ENCODE data around the gene WDFY2. TPM values are rescaled to one million over a fixed set of nuclear protein-coding genes. Genes with fewer than 3 reads are reported as not detected.

Gene WDFY2
- total RNA-seq, 1 experiment from 2014 or later = 14.1 TPM

DNA sequence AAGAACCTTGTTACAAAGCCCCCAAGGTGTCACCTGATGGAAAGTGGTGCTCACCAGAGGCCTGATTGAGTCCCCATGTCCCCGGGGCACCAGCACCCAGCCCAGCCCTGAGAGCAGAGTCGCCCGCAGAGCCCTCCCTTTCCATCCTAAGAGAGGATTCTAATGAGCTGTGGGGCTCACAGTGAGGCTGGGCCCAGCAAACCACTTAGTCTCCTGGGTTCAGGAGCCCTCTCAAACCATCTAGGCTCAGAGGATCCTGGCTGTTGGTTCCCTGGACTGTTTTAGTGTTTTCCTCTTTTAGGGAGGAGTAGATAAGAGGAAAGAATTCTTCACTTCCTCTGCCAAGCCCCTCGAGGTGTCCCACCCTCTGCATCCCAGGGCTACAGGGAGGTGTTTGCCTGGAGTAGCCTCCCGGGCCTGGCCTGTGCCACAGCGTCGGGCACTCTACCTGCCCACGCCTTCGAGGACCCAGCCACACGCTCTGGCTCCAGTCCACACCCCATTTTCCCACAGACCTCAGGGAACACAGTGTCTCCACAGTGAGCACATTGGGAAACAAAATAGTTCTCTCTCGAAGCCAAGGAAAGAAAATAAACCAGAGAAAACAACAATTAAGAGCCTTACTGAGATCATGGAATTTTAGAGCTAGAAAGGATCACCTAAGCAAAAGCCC lies 185.3 kb downstream of the WDFY2 start:
- Histone ChIP-seq H3K27me3 (ENCODE audit: insufficient read depth, low read depth) (no peaks in the 10 kb centered on the region), H3K9me3 (ENCODE audit: insufficient read depth, low read depth) (no peaks in the 10 kb centered on the region), H3F3A (ENCODE audit: insufficient read depth, low read depth) (no peaks in the 10 kb centered on the region), H3K4me1 (replicated peaks; ENCODE audit: insufficient read depth) (no peaks in the 10 kb centered on the region), H3K36me3 (ENCODE audit: low read depth) (no peaks in the 10 kb centered on the region), H3K79me2 (ENCODE audit: low read depth) (no peaks in the 10 kb centered on the region), H3K4me2 (no peak overlapping the region), H2AFZ (no peak overlapping the region), H3K9me2 (ENCODE audit: insufficient read depth) (no peaks in the 10 kb centered on the region; the same call in 1 of the 2 replicates), H3K4me3 (no peak overlapping the region), H3K27ac (no peak overlapping the region), H4K20me1 (ENCODE audit: insufficient read depth) (no peaks in the 10 kb centered on the region)
- ChIA-PET CTCF (no interaction called here), POLR2A (ENCODE audit: unreplicated experiment) (no interaction called here)
- no peak for DNase-seq
- intact Hi-C loops (cut with micrococcal nuclease; ENCODE audit: unreplicated experiment) = no loop called here
- TF ChIP-seq CTCF (conservative IDR thresholded peaks at IDR 0.05) = no peak
- TF ChIP-seq EZH2 (IDR thresholded peaks at IDR 0.05; ENCODE audit: low read depth) = no peak
- BruUV-seq (replicated peaks) = no TSS peak

DNA sequence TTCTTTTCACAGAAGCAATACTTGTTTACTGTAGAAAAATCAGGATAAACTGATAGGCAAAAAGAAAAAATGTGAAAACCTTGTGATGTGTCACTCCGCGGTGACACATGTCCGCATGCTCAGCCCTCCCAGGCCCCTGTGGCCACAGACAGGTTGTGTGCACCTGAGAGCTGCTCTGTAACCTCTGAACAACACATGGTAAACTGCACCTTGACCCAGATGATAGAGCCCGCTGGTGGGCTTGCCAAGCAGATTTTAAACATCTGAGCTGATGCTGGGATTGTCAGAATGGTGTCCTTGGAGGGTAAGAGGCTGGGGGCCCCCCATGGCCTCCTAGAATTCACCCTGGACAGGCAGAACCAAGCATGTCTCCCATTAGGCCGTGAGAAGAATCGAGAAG lies 185.9 kb downstream of the WDFY2 start:
- Histone ChIP-seq H3K9me2 (ENCODE audit: insufficient read depth) (no peaks in the 10 kb centered on the region; the same call in 1 of the 2 replicates), H2AFZ (no peak overlapping the region), H3K4me3 (no peak overlapping the region), H3K4me2 (no peak overlapping the region), H4K20me1 (ENCODE audit: insufficient read depth) (no peaks in the 10 kb centered on the region), H3K4me1 (replicated peaks; ENCODE audit: insufficient read depth) (no peaks in the 10 kb centered on the region), H3K9me3 (ENCODE audit: insufficient read depth, low read depth) (no peaks in the 10 kb centered on the region), H3K27ac (no peak overlapping the region), H3K79me2 (ENCODE audit: low read depth) (no peaks in the 10 kb centered on the region), H3F3A (ENCODE audit: insufficient read depth, low read depth) (no peaks in the 10 kb centered on the region), H3K27me3 (ENCODE audit: insufficient read depth, low read depth) (no peaks in the 10 kb centered on the region), H3K36me3 (ENCODE audit: low read depth) (no peaks in the 10 kb centered on the region)
- ChIA-PET CTCF (no interaction called here), POLR2A (ENCODE audit: unreplicated experiment) (no interaction called here)
- no TSS peak for BruUV-seq (replicated peaks)
- DNase-seq = no peak
- TF ChIP-seq EZH2 (IDR thresholded peaks at IDR 0.05; ENCODE audit: low read depth) (no peak), CTCF (conservative IDR thresholded peaks at IDR 0.05) (no peak)
- intact Hi-C loops (cut with micrococcal nuclease; ENCODE audit: unreplicated experiment) = no loop called here

- no peaks in the 10 kb centered on the region for H3K79me2 ChIP-seq (ENCODE audit: low read depth)
- H3K27ac ChIP-seq = no peak overlapping the region
- TF ChIP-seq CTCF (conservative IDR thresholded peaks at IDR 0.05) (no peak), EZH2 (IDR thresholded peaks at IDR 0.05; ENCODE audit: low read depth) (no peak)
- no peaks in the 10 kb centered on the region for H3F3A ChIP-seq (ENCODE audit: insufficient read depth, low read depth)
- no peaks in the 10 kb centered on the region for H3K4me1 ChIP-seq (replicated peaks; ENCODE audit: insufficient read depth)
- H3K36me3 ChIP-seq (ENCODE audit: low read depth) = no peaks in the 10 kb centered on the region
- no peak overlapping the region for H2AFZ ChIP-seq
- H3K27me3 ChIP-seq (ENCODE audit: insufficient read depth, low read depth) = no peaks in the 10 kb centered on the region
- POLR2A ChIA-PET (ENCODE audit: unreplicated experiment) = no interaction called here
- intact Hi-C loops (cut with micrococcal nuclease; ENCODE audit: unreplicated experiment) = no loop called here
- BruUV-seq (replicated peaks) = no TSS peak
- H4K20me1 ChIP-seq (ENCODE audit: insufficient read depth) = no peaks in the 10 kb centered on the region
- CTCF ChIA-PET = no interaction called here
- no peak overlapping the region for H3K4me3 ChIP-seq
- no peak for DNase-seq
- H3K4me2 ChIP-seq = no peak overlapping the region
- H3K9me2 ChIP-seq (ENCODE audit: insufficient read depth) = no peaks in the 10 kb centered on the region; the same call in 1 of the 2 replicates
- H3K9me3 ChIP-seq (ENCODE audit: insufficient read depth, low read depth) = no peaks in the 10 kb centered on the region
Observed at GRCh38 chr13:51770681-51771417, 186.6 kb downstream of the WDFY2 start.

All from PC-9 (cell line).